ENCODE results near the gene GPR78.
"Not testable (repeated sequence)": the region's sequence is repeated elsewhere in the genome, so short reads cannot be mapped to it uniquely, and the experiment has no call there.

The GPR78 gene

DNA sequence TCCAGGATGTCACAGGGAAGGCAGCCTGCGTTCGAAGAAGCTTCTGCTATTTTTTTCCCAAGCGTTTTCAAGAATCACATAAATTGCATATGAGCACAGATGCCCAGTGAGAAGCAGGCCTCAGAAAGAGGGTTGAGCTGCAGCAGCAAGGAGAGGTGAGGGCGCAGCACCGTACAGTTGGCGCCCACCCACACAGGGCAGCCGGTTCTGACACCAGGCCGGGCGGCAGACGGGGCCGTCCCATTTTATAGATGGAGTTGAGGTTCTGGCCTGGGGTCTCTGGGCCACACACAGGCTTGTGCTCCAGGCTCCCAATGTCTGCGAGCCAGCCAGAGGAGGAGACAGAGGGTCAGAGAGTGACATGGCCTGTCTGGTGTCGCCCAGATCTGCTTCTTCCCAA, 35.2 kb downstream of the GPR78 start:
- no peak for DNase-seq (ENCODE audit: low read depth)
- TF ChIP-seq, protein P1, sequence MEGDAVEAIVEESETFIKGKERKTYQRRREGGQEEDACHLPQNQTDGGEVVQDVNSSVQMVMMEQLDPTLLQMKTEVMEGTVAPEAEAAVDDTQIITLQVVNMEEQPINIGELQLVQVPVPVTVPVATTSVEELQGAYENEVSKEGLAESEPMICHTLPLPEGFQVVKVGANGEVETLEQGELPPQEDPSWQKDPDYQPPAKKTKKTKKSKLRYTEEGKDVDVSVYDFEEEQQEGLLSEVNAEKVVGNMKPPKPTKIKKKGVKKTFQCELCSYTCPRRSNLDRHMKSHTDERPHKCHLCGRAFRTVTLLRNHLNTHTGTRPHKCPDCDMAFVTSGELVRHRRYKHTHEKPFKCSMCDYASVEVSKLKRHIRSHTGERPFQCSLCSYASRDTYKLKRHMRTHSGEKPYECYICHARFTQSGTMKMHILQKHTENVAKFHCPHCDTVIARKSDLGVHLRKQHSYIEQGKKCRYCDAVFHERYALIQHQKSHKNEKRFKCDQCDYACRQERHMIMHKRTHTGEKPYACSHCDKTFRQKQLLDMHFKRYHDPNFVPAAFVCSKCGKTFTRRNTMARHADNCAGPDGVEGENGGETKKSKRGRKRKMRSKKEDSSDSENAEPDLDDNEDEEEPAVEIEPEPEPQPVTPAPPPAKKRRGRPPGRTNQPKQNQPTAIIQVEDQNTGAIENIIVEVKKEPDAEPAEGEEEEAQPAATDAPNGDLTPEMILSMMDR (IDR thresholded peaks at IDR 0.05; ENCODE audit: insufficient read depth, low read depth, low read length, missing control alignments) = no peak
- H3K4me3 ChIP-seq (ENCODE audit: low read length) = no peak overlapping the region

DNA sequence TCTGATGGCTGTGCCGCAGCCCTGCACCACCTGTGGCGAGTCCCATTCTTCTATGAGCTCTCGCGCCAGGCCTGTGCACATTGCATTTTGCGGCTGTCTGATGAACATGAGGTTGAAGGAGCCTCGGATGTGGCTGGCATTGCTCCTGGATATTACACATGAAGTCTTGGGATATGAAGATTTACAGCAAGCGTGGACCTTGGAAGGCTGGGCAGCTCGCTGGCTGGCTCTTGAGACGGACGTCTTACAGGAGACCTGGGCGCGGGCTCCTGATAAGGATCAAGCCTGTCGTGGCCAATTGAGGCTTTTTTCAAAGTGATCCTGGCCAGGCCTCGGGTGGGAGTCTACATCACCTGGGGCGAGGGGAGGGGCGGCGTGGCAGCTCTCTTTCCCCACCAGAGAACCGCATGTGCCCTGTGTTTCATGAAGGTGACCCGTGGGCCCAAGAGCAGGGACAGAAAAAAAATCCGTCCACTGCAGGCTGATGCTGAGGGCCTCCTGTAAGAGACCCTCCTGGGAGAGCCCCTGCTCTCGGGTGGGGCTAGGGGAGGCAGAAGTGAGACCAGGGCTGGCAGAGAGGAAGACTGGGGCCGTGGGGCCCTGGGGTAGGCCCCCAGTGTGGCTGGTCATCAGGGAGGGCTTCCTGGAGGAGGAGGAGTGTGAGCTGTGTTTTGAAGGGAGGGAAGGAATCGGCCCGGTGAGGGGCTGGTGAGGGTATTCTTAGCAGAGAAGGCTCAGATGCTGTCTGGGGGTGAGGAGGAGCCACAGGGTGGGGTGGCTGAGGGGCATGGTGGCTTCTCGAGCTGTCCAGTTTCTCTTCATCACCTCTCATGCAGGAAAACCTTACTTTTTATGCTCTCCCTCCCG, 36.0 kb downstream of the GPR78 start:
- DNase-seq (ENCODE audit: low read depth) = no peak
- TF ChIP-seq, protein P1 (IDR thresholded peaks at IDR 0.05; ENCODE audit: insufficient read depth, low read depth, low read length, missing control alignments) = no peak
- no peak overlapping the region for H3K4me3 ChIP-seq (ENCODE audit: low read length)

DNA sequence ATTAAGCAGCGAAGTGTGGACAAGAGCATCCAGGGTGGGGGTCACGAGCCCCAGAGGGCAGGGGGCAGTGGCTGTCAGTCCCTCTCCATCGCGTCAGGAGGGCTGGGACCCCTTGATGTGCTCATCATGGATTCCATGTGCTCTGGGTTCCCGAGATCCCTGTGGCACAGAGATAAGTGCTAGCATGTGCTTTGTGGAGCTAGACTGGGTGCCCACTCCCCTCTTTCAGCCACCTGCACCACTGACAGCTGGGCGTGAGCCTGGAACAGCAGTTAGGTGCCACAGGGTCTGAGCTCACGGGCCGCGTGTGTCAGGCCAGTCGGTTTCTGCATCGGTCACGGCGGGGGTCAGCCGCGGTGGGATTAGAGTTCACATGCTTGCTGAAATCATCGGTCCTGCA, 36.6 kb downstream of the GPR78 start:
- TF ChIP-seq, protein P1 (IDR thresholded peaks at IDR 0.05; ENCODE audit: insufficient read depth, low read depth, low read length, missing control alignments) = no peak
- DNase-seq (ENCODE audit: low read depth) = no peak
- H3K4me3 ChIP-seq (ENCODE audit: low read length) = no peak overlapping the region

DNA sequence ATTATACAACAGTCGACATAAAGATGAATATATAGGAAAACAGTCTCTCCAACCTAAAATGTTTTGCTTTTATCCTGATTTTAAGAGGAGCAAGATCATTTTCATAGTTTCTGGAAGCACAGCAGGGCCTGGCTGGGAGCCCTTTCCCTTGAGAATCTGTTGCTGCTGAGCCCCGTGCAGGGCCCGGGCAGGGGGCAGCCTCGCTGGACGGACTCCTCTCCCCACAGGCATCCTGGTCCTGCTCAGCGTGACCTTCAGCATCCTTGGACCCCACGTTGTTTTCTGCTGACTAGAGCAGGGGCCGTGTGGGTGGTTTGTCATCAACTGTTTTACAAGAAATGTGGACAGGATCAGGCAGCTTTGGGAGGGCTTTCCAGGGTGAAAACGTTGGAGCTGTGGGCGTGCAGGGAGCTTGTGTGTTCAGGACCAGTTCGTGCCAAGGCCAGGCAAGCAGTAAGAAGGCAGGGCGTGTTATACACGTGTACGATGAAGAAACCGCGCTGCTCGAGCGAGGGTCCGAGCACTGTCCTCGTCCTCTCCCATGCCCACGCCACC, 37.4 kb downstream of the GPR78 start:
- H3K4me3 ChIP-seq (ENCODE audit: low read length) = no peak overlapping the region
- TF ChIP-seq, protein P1 (IDR thresholded peaks at IDR 0.05; ENCODE audit: insufficient read depth, low read depth, low read length, missing control alignments) = no peak
- DNase-seq (ENCODE audit: low read depth) = no peak

DNA sequence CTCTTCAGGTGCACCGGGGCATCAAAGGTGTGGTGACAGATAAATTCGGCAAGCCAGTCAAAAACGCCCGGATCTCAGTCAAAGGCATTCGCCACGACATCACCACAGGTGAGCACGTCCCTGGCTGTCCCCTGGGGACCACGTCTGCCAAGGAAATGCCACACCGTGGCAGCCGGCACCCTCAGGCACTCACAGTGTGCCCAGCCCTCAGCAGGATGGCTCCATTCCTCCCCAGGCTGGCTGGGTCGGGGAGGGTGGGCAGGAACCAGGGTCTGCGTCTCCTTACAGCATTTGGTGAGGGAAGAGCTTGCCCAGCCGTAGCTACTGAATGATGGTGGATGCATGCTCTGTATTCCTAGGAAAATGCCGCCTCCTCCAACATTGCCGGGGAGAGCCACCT, 38.2 kb downstream of the GPR78 start:
- TF ChIP-seq, protein P1 (IDR thresholded peaks at IDR 0.05; ENCODE audit: insufficient read depth, low read depth, low read length, missing control alignments) = no peak
- no peak overlapping the region for H3K4me3 ChIP-seq (ENCODE audit: low read length)
- no peak for DNase-seq (ENCODE audit: low read depth)

DNA sequence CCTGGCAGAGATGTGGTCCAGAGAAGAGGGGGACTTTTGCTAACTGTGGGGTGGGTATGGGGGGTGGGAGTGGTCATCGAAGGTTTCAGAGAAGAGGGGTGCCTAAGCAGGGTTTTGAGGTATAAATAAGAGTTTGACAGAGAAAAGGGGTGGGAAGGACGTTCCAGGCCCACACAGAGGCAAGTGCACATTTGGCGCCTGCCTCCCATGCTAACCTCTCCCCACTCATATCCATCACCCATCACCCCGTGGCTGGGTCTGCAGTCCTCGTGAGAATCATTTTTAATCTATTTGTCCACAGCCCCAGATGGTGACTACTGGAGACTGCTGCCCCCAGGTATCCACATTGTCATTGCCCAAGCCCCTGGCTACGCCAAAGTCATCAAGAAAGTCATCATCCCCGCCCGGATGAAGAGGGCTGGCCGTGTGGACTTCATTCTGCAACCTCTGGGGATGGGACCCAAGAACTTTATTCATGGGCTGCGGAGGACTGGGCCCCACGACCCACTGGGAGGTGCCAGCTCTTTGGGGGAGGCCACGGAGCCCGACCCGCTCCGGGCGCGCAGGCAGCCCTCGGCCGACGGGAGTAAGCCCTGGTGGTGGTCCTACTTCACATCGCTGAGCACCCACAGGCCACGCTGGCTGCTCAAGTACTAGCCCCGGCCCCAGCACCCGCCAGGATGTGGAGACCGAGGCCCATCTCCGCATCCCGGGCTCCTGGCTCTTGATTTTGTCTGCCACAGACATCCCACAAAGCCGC, 38.9 kb downstream of the GPR78 start:
- TF ChIP-seq, protein P1 (IDR thresholded peaks at IDR 0.05; ENCODE audit: insufficient read depth, low read depth, low read length, missing control alignments) = no peak
- no peak for DNase-seq (ENCODE audit: low read depth)
- H3K4me3 ChIP-seq (ENCODE audit: low read length) = no peak overlapping the region

DNA sequence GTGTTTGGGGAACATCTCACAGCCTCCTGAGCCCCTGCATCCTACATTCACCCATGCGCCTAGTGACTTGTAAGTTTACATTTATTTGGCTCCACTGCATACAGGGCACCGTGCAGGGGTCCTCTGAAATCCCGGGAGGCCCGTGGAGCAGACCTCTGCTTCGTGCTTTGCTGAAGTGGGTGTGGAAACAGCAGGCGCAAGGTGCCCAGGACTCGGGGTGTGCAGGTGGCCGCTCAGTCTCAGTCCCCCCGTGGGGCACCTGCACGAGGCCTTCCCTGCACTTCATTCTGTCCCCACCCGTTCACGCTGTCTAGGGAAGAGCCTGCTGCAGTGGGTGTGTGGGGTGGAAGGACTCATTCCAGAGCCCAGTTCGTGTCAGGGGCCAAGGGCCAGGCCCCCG, 40.9 kb downstream of the GPR78 start:
- H3K4me3 ChIP-seq (ENCODE audit: low read length); DNase-seq (ENCODE audit: low read depth): not testable (repeated sequence)

DNA sequence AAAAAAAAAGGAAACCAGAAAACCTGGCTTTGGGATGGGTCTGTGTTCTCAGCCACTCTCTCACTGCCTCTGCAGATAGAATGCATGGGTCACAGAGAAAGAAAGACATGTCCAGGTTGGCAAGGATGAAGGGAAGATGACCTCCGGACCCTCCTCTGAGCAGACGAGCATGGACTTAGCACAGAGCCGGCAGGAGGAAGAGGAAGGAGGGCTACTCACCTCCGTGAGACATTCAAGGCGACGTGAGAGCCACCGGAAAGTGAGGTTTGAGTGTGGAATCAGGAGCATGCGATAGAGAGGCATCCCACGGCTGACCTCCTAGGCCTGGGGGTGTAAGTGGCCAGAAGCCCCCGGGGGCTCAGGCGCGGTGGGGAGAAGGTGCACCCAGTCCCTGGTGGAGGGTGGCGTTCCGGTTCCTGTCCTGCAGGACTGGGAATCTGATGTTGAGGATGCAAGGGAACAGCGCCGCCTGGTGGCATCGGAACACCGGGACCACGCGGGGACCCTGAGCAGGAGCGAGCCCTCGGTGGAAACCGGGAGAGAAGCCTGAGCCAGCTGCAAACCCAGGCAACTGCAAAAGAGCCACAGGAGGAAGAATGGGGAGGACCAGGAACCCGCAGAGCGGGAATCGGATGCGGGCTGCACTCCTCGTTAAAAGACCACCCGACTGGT, 44.5 kb downstream of the GPR78 start:
- DNase-seq (ENCODE audit: low read depth); H3K4me3 ChIP-seq (ENCODE audit: low read length): not testable (repeated sequence)

DNA sequence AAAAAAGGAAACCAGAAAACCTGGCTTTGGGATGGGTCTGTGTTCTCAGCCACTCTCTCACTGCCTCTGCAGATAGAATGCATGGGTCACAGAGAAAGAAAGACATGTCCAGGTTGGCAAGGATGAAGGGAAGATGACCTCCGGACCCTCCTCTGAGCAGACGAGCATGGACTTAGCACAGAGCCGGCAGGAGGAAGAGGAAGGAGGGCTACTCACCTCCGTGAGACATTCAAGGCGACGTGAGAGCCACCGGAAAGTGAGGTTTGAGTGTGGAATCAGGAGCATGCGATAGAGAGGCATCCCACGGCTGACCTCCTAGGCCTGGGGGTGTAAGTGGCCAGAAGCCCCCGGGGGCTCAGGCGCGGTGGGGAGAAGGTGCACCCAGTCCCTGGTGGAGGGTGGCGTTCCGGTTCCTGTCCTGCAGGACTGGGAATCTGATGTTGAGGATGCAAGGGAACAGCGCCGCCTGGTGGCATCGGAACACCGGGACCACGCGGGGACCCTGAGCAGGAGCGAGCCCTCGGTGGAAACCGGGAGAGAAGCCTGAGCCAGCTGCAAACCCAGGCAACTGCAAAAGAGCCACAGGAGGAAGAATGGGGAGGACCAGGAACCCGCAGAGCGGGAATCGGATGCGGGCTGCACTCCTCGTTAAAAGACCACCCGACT, 50.2 kb downstream of the GPR78 start:
- not testable (repeated sequence) for H3K4me3 ChIP-seq (ENCODE audit: low read length); DNase-seq (ENCODE audit: low read depth)

DNA sequence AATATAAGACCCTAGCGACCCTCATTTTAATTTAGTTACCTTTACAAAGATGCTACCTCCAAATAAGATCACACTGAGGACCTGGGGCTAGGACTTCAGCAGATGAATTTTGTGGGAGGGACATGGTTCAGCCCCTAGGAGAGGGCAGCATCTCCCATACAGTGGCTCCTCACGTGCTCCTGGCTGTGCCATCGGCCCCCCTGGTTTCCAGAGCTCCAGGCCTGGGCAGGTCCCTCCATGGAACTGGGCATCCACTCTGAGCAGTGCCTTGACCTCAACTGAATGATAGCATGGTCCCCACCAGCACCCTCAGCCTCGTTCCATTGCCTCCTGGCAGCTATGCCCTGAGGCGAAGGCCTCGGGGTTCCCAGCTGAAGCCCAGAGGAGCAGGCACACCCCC, 51.7 kb downstream of the GPR78 start:
- DNase-seq (ENCODE audit: low read depth); H3K4me3 ChIP-seq (ENCODE audit: low read length): not testable (repeated sequence)
